HG02870 (cell line): ENCODE results near the gene TRIM27.
"Not testable (repeated sequence)": the region's sequence is repeated elsewhere in the genome, so short reads cannot be mapped to it uniquely, and the experiment has no call there.

ENCODE experiments used
- ATAC-seq: cut with Tn5 transposase; IDR thresholded peaks from one replicate; pipeline ENCODE4 v1.9.1; 2021; ENCODE audit warnings: mild to moderate bottlenecking, moderate library complexity; ENCODE audit not compliant: unreplicated experiment

The TRIM27 gene

DNA sequence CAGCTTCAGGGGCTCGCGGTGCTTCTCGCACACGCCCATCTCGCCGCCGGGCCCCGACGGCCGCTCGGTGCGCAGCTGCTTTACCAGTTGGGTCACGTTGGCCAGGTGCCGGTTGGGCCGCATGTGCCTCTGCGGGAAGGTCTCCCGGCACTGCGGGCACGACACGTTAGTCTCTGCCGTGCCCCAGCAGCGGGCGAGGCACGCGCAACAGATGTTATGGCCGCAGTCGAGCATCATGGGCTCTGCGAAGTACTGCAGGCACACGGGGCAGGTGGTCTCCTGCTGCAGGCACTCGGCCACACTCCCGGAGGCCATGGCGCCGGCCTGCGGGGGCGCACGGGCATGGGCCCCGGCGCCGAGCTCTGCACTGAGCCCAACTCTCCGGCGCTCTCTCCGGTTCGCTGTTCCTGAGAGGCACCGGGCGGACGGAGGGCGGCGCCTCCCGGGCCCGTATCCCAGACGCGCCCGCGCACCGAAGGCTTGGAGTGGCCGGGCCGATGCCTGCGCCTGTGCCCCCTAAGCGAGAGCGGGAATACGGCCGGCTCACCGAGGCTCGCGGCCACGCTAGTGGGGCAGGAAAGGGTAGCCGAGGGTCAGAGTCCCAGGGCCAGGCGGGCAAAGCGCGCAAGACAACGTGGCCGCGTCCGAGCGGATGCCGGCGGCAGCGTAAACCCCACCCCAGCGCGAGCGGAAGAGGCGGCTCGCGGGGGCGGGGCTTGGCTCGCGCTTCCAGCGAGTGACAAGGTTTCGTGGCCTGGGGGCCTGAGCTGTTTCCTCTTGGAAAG is at the start of gene TRIM27:
Gene TRIM27 (minus strand): TSS at position 668 of the 785 bp plus-strand sequence. CDS start 353 bp downstream, at position 315.
- ATAC-seq = peak; percentile 82

DNA sequence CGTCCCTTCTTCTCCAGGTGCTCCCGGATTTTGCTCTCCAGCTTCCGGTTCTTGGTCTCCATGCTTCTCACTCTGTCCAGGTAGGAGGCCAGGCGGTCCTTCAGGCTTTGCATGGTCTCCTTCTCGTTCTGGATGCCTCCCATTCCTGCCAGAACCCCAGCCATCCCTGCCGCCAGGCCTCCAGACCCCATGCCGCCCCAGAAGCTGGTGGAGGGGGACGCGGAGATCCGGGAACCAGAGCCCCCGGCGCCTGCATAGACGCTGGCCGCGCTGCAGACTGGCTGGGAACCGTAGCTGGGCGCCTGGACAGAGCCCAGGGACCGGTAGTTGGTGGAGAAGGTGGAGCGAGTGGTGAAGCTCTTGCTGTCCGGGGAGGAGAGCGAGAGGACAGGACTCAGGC is 46.3 kb upstream of the TRIM27 start:
- ATAC-seq = not testable (repeated sequence)

DNA sequence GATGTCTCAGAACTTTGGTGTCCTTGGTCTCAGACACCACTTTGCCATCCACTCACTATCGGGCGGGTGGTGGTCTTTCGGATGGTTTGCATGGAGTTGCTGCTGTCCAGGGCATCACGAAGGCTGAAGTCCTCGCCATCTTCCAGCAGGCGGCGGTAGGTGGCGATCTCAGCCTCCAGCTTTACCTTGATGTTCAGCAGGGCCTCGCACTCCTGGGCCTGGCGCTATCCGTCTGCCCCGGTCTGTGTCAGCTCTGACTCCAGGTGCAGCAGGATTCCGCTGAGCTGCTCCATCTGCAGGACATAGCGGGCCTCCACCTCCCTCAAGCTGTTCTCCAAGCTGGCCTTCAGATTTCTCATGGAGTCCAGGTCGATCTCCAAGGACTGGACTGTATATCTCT is 45.3 kb upstream of the TRIM27 start:
- ATAC-seq = no peak

- no peak for ATAC-seq
Measured at GRCh38 chr6:28968476-28968875, 44.7 kb upstream of the TRIM27 start.

DNA sequence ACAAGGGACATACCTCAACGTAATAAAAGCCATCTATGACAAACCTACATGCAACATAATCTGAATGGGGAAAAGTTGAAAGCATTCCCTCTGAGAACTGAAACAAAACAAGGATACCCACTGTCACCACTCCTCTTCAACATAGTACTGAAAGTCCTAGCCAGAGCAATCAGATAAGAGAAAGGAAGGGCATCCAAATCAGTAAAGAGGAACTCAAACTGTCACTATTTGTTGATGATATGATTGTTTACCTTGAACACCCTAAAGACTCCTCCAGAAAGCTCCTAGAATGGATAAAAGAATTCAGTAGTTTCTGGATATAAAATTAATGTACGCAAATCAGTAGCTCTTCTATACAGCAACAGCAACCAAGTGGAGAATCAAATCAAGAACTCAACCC is 41.9 kb upstream of the TRIM27 start:
- ATAC-seq = no peak

- ATAC-seq = no peak
Measured at GRCh38 chr6:28960846-28961500, 37.2 kb upstream of the TRIM27 start.

- not testable (repeated sequence) for ATAC-seq
Measured at GRCh38 chr6:28958561-28959243, 34.9 kb upstream of the TRIM27 start.

DNA sequence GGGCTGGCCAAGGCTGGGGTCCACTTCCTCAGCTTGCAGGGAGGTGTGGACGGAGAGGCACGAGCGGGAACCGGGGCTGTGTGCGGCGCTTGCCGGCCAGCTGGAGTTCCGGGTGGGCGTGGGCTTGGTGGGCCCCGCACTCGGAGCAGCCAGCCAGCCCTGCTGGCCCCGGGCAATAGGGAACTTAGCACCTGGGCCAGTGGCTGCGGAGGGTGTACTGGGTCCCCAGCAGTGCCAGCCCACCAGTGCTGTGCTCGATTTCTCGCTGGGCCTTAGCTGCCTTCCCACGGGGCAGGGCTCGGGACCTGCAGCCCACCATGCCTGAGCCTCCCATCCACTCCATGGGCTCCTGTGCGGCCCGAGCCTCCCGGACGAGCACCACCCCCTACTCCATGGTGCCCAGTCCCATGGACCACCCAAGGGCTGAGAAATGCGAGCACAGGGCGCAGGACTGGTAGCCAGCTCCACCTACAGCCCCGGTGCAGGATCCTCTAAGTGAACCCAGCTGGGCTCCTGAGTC is 34.1 kb upstream of the TRIM27 start:
- not testable (repeated sequence) for ATAC-seq

GRCh38 chr6:28956331-28956730 is 32.5 kb upstream of the TRIM27 start:
- no peak for ATAC-seq

GRCh38 chr6:28953585-28954258 is 29.9 kb upstream of the TRIM27 start:
- ATAC-seq = no peak

GRCh38 chr6:28953039-28953584 is 29.3 kb upstream of the TRIM27 start:
- ATAC-seq = peak; percentile 81

DNA sequence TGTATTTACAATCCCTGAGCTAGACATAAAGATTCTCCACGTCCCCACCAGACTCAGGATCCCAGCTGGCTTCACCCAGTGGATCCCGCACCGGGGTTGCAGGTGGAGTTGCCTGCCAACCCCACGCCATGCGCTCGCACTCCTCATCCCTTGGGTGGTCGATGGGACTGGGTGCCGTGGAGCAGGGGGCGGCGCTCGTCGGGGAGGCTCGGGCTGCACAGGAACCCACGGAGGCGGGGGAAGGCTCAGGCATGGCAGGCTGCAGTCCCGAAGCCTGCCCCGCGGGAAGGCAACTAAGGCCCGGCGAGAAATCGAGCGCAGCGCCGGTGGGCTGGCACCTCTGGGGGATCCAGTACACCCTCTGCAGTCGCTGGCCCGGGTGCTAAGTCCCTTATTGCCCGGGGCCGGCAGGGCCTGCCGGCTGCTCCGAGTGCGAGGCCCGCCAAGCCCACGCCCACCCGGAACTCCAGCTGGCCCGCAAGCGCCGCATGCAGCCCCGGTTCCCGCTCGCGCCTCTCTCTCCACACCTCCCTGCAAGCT is 25.9 kb upstream of the TRIM27 start:
- not testable (repeated sequence) for ATAC-seq

DNA sequence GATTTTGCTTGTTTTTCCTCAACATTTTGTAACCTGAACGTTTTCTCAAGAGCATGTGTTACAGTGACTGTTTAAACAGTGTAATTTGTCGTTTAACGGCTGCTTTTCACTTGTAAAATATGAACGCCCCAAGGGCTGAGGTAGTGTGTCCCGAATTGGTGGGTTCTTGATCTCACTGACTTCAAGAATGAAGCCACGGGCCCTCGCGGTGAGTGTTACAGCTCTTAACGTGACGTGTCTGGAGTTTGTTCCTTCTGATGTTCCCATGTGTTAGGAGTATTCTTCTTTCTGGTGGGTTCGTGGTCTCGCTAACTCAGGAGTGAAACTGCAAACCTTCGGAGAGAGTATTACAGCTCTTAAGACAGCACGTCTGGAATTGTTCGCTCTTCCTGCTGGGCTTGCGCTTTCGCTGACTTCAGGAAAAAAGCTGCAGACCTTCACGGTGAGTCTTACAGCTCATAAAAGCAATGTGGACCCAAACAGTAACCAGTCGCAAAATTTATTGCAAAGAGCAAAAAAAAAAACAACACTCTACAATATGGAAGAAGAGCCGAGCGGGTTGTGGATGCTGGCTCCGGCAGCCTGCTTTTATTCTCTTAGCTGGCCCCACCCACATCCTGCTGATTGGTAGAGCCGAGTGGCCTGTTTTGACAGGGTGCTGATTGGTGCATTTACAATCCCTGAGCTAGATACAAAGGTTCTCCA is 25.1 kb upstream of the TRIM27 start:
- no peak for ATAC-seq

DNA sequence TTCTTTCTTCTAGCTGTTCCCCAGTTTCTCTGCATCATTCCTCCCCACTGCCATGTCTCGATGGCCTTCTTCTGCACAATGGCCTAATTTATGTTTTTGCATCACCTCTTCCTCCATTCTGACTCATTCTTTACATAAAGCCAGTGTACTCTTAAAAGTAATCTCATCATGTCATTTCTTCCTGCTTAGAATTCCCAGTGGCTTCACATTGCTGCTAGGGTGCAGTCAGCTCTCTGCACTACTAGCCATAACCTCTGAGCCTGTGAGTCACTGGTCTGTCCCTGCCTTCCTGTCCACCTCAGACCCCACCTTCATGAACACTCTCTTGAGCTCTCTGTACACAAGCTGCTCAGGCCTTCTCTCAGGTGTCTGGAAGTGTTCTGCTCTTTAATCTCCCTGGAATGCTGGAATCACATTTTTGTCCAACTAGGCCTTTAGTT is 24.1 kb upstream of the TRIM27 start:
- no peak for ATAC-seq

- no peak for ATAC-seq
Measured at GRCh38 chr6:28947067-28947765, 23.4 kb upstream of the TRIM27 start.

DNA sequence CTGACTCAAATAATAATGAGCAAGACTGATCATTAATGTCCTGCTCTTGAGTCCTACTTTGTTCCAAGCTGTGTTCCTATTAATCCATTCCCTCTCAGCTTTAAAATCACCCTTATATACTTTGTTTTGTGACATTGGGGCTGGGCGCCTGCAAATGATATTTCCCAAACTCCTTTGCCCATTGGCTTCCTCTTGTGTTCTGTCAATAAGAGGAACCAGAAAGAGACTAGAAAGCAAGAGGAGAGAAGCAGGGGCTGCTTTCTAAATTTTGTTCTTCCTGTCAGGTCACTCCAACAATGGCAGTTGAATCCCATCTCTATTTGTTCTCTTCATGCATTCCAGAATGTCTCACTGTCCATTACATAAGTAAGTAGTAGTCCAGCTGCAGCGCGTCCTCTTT is 21.6 kb upstream of the TRIM27 start:
- no peak for ATAC-seq

DNA sequence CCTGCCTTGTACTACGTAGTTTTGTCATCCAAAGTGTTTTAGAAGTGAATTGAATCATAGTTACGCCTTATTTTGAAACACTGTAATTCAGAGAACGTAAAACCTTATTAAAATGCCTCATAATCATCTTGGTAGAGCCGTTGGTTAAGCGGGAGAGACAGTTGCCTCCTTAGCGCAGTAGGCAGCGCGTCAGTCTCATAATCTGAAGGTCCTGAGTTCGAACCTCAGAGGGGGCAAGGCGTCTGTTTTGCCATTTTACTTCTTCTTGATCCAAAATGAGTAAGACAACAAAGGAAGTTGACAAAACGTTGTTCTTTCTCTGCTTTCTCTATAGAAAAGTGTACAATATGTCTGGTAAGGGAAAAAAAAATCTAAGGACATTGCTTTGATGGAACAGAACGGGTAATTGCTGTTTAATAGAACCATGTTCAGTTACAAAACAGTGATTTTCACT is 20.7 kb upstream of the TRIM27 start:
- no peak for ATAC-seq

DNA sequence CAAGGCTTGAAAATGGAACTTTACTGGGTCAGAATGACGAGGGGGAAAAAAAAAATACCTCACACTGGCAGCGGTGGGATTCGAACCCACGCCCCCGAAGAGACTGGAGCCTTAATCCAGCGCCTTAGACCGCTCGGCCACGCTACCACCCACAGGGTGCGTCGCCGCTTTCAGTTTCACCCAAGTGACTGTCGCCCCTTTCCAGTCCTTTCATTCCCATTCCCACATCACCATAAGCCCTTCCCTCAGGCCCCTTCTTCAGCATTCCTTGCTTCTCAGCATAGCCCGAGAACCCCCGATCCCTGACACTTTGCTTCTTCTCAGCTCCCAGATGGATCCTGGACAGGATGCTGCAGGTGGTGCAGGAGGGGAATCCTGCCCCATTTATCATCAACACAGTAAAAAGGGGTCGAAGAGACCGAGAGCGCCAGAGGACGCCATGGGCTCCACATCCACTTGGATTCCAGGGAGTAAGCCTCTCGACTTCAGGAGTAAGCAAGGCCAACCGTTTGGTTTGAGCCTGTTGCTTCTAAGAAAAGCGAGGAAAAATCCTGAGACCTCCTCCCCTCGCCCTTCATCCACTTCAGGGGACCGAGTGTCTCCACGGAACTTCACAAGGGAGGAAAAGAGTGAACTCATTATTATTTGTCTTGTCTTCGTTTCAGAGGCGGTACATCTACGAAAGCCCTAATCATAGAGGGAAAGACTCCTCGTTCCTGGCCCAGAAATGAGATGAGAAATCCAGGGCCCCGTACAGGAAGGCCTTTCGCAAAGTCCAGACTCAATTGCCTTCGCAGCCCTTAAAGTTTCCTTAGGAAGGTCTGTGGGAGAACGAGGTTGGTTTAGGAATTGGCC is 20.0 kb upstream of the TRIM27 start:
- no peak for ATAC-seq
